ENCODE data around the gene FAM117A. TPM values are rescaled to one million over a fixed set of nuclear protein-coding genes. Genes with fewer than 3 reads are reported as not detected.

The FAM117A gene
- total RNA-seq, 6 experiments from 2014 or later: 4.4 to 7.3 (median 5.9) TPM

DNA sequence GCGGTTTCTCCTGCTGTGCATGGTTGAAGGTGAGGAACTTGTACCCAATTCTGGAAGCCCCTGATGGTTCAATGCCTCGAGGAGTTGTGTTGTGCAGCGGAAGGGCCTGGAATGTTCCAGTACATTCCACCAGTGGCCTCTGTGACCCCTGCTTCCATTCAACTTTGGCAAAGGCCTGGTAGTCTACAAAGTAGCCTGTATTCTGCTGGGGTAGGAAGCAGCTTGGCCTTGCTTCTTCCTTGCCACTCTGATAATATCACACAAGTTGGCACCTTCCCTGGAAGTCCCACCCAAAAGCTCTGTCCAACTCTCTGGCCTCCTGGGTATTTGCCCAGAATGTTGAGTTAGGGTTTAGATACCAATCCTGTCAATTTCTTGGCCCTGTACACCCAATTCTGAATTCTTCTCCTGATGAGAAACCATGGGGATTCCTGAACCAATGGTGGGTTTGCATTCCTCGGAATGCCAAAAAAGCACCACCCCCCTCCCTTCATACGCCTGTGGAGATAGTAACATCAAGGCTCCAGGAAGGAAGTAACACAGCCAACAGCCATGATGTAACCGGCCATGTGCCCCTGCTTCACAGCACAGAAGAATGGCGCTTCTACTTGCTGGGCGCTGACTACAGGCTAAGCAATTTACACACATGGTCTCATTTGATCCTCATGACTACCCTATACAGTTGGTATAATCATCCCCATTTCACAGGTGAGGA is 11.8 kb upstream of the FAM117A start:
- peak in 1 of 4 donors; percentile 43 for ATAC-seq
- peaks cover 0 to 6% (median 0%) of the 10 kb centered on the region in 4 donors for H3K4me1 ChIP-seq
- intact Hi-C loops (cut with DNase I): loop anchor here (5.0 to 10.0 kb wide), 3 partner anchors 61 to 201 kb away; partner anchors contain the start of genes NXPH3 (in 1 of the 2) and SLC35B1 (in 1 of the 2)
- H3K9me3 ChIP-seq: no peaks in the 10 kb centered on the region
- H3K27ac ChIP-seq: no peak overlapping the region
- no peak overlapping the region for H3K4me3 ChIP-seq
- DNase-seq: peak in 1 of 3 donors; percentile 52
- 71% methylated on average over 1 of the region's 8 CpGs for WGBS (ENCODE audit: insufficient coverage, low coverage, low lambda C conversion rate, missing lambda C conversion rate)
- no peaks in the 10 kb centered on the region for H3K36me3 ChIP-seq
- no peaks in the 10 kb centered on the region for H3K27me3 ChIP-seq
- no peak for TF ChIP-seq POLR2A (IDR thresholded peaks at IDR 0.05)
- TF ChIP-seq, protein P1, sequence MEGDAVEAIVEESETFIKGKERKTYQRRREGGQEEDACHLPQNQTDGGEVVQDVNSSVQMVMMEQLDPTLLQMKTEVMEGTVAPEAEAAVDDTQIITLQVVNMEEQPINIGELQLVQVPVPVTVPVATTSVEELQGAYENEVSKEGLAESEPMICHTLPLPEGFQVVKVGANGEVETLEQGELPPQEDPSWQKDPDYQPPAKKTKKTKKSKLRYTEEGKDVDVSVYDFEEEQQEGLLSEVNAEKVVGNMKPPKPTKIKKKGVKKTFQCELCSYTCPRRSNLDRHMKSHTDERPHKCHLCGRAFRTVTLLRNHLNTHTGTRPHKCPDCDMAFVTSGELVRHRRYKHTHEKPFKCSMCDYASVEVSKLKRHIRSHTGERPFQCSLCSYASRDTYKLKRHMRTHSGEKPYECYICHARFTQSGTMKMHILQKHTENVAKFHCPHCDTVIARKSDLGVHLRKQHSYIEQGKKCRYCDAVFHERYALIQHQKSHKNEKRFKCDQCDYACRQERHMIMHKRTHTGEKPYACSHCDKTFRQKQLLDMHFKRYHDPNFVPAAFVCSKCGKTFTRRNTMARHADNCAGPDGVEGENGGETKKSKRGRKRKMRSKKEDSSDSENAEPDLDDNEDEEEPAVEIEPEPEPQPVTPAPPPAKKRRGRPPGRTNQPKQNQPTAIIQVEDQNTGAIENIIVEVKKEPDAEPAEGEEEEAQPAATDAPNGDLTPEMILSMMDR (IDR thresholded peaks at IDR 0.05): no peak

DNA sequence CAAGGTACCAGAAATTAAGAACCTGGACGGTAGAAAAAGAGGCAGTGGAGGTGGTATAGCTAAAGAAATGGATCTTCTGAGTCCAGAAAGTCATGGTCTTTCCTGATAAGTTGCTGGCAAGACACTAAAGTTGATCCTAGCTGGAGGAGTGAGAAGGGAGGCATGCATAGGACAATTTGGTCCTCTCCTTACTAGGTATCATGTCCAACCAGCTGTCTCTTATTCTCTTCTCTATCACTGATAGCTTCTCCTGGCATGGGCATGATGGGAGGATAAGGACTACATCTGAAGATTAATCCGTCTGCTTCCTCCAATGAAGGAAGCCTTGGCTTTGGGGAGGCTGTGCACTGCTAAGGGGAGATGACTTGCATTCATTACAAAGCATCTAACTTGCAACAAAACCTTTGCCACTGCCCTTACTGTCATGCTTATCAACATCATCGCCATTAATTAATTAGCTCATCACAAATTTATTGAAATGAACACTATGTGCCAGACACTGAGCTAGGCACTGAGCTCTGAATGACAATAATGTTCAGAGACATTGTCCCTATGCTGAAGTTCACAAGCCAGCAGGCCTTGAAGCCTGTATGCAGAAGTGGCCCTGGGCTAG is 3.1 kb upstream of the FAM117A start:
- Histone ChIP-seq H3K27ac (no peak overlapping the region), H3K4me3 (no peak overlapping the region), H3K4me1 (peaks cover 0 to 9% (median 0%) of the 10 kb centered on the region in 4 donors), H3K36me3 (no peaks in the 10 kb centered on the region), H3K27me3 (no peaks in the 10 kb centered on the region), H3K9me3 (no peaks in the 10 kb centered on the region)
- intact Hi-C loops (cut with DNase I): no loop called here
- ATAC-seq: no peak
- TF ChIP-seq, protein P1 (IDR thresholded peaks at IDR 0.05): no peak
- TF ChIP-seq POLR2A (IDR thresholded peaks at IDR 0.05): no peak
- WGBS (ENCODE audit: insufficient coverage, low coverage, low lambda C conversion rate, missing lambda C conversion rate): 76% methylated on average over 3 of the region's 3 CpGs
- no peak for DNase-seq

DNA sequence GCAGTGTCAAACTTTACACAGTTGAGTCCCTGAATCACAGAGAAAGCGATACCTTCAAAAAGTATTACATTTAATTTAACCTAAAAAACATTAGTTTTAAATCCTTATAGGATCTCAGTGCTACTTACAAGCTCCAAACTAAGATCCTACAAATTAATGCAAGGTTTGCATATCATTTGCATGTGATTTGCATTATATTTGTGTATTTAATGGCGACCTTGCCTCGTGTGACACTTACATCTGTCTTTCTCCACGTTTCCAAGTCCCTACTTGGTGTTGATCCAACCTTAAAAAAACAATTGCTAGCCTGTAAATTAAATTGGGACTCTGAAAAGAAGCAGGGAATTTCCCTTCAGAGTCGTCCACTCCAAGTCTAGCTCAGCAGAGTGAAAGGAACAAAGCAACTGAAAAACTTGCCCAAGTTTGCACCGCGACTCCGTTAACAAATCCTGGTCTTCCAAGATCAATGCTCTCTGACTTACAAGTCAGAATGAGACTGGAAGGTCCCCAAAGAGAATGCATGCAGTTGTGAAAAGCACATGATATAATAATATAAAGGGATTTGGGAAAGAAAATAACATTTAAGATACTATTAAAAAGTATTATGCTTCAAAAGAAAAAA is 739 bp upstream of the FAM117A start:
- no peaks in the 10 kb centered on the region for H3K9me3 ChIP-seq
- peaks cover 0 to 9% (median 0%) of the 10 kb centered on the region in 4 donors for H3K4me1 ChIP-seq
- DNase-seq (no peak), ATAC-seq (no peak)
- TF ChIP-seq POLR2A (IDR thresholded peaks at IDR 0.05): no peak
- TF ChIP-seq, protein P1 (IDR thresholded peaks at IDR 0.05): no peak
- 13% methylated on average over 8 of the region's 8 CpGs for WGBS (ENCODE audit: insufficient coverage, low coverage, low lambda C conversion rate, missing lambda C conversion rate)
- H3K36me3 ChIP-seq: no peaks in the 10 kb centered on the region
- intact Hi-C loops (cut with DNase I): no loop called here
- H3K4me3 ChIP-seq: peak overlapping the region; percentile 24 to 69 (median 51)
- H3K27me3 ChIP-seq: no peaks in the 10 kb centered on the region
- H3K27ac ChIP-seq: no peak overlapping the region

DNA sequence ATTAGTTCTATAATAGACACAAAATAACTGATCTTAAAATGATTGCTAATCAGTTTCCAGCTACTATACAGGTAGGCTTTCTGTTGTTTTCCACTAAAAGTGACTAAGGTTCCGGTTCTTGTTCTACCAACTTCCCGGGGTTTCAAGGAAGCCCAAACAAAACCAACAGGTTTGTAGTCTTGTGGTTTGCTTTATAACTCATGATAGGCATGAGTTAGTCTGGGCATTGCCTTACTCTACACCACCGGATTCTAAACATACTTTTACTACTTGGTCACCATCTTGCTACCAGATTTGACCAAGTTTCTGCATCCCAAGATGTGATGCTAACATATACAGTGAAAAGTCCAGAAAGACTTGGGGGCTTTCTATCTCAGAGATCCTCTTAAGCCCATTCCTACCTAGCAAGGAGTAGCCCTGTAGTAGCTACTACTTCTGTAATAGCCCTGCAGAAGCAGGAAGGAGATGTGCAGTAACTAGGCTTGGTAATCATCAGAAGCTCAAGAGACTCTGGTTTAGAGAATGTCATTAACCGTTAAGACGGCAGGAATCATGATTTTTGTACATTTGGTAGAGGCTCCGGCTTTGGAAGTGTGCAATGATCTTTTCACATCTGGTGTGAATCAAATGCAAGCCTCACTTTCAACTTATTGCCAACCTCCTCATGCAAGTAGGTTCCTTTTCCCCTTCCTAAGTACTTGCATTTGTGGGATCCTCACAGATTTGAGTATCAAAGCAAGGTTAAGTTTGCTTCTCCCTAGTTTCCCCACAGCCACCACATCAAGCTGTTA is 1.6 kb downstream of the FAM117A start:
- Histone ChIP-seq H3K27ac (no peak overlapping the region), H3K4me3 (peak overlapping the region in 1 of 3 donors; percentile 66), H3K36me3 (no peaks in the 10 kb centered on the region), H3K4me1 (peaks cover 0 to 9% (median 0%) of the 10 kb centered on the region in 4 donors), H3K9me3 (no peaks in the 10 kb centered on the region), H3K27me3 (no peaks in the 10 kb centered on the region)
- TF ChIP-seq POLR2A (IDR thresholded peaks at IDR 0.05): no peak
- TF ChIP-seq, protein P1 (IDR thresholded peaks at IDR 0.05): no peak
- no peak for ATAC-seq
- WGBS (ENCODE audit: insufficient coverage, low coverage, low lambda C conversion rate, missing lambda C conversion rate): 77% methylated on average over 6 of the region's 6 CpGs
- no peak for DNase-seq
- intact Hi-C loops (cut with DNase I): no loop called here

Data from right lobe of liver (tissue), 6 donors.